Stimulated activated CD8-positive, alpha-beta memory T cell treated with anti-CD3 and anti-CD28 coated beads, Interleukin-12 subunit alpha, Interleukin-12 subunit beta, amount 100 ng/mL, for 24 hours (primary cell): ENCODE data around the gene SIM2.

Experiments
- DNase-seq: peaks from one replicate; pipeline ENCODE4 v3.0.0-alpha.2; 2020; ENCODE audit errors: extremely low read depth

SIM2 gene

GRCh38 chr21:36710729-36711048 lies 11.8 kb downstream of the SIM2 start:
- no peak for DNase-seq

GRCh38 chr21:36713746-36714145 lies 14.8 kb downstream of the SIM2 start:
- no peak for DNase-seq

GRCh38 chr21:36716387-36716786 lies 17.5 kb downstream of the SIM2 start:
- DNase-seq = no peak

GRCh38 chr21:36716836-36717235 lies 17.9 kb downstream of the SIM2 start:
- DNase-seq = no peak

- DNase-seq = no peak
Measured at GRCh38 chr21:36717976-36718375, 19.1 kb downstream of the SIM2 start.

- no peak for DNase-seq
Measured at GRCh38 chr21:36718951-36719501, 20.1 kb downstream of the SIM2 start.

GRCh38 chr21:36719614-36720013 lies 20.7 kb downstream of the SIM2 start:
- DNase-seq = no peak

- DNase-seq = no peak
Measured at GRCh38 chr21:36721817-36722216, 22.9 kb downstream of the SIM2 start.

- DNase-seq = no peak
Measured at GRCh38 chr21:36722370-36723368, 23.8 kb downstream of the SIM2 start.

GRCh38 chr21:36723371-36723881 lies 24.5 kb downstream of the SIM2 start:
- no peak for DNase-seq

GRCh38 chr21:36724660-36725059 lies 25.7 kb downstream of the SIM2 start:
- DNase-seq = no peak

GRCh38 chr21:36725793-36726386 lies 27.0 kb downstream of the SIM2 start:
- DNase-seq = no peak

- DNase-seq = no peak
Measured at GRCh38 chr21:36727866-36728265, 29.0 kb downstream of the SIM2 start.

GRCh38 chr21:36728371-36729111 lies 29.6 kb downstream of the SIM2 start:
- no peak for DNase-seq

GRCh38 chr21:36729310-36729970 lies 30.5 kb downstream of the SIM2 start:
- DNase-seq = no peak

GRCh38 chr21:36730291-36731281 lies 31.7 kb downstream of the SIM2 start:
- no peak for DNase-seq

GRCh38 chr21:36732217-36732616 lies 33.3 kb downstream of the SIM2 start:
- no peak for DNase-seq

GRCh38 chr21:36732761-36733160 lies 33.8 kb downstream of the SIM2 start:
- DNase-seq = no peak

GRCh38 chr21:36733857-36734256 lies 34.9 kb downstream of the SIM2 start:
- no peak for DNase-seq
